Islet precursor cell (in vitro differentiated cells): ENCODE data around the gene PPOX.

Experiments
- DNase-seq: peaks from one replicate; pipeline ENCODE4 v3.0.0-alpha.2; 2018

Gene PPOX

GRCh38 chr1:161176468-161177111 lies 10.4 kb downstream of the PPOX start:
- no peak for DNase-seq

GRCh38 chr1:161177112-161177935 lies 11.1 kb downstream of the PPOX start, which contains the start of gene B4GALT3:
Gene B4GALT3, minus strand, starts transcription at chr1:161177507. Its CDS starts 1,447 bp downstream, at chr1:161176060.
- peak; percentile 96 for DNase-seq

GRCh38 chr1:161177936-161178244 lies 11.7 kb downstream of the PPOX start:
- no peak for DNase-seq

- DNase-seq, result no peak
Observed at GRCh38 chr1:161179698-161180097, 13.5 kb downstream of the PPOX start.

GRCh38 chr1:161180639-161181038 lies 14.4 kb downstream of the PPOX start:
- DNase-seq, result no peak

GRCh38 chr1:161182214-161182613 lies 16.0 kb downstream of the PPOX start:
- no peak for DNase-seq

GRCh38 chr1:161185282-161185682 lies 19.1 kb downstream of the PPOX start:
- DNase-seq, result no peak

GRCh38 chr1:161185732-161186311 lies 19.6 kb downstream of the PPOX start:
- no peak for DNase-seq

GRCh38 chr1:161187311-161187710 lies 21.1 kb downstream of the PPOX start:
- no peak for DNase-seq

- DNase-seq, result no peak
Observed at GRCh38 chr1:161188381-161188780, 22.2 kb downstream of the PPOX start.

- no peak for DNase-seq
Observed at GRCh38 chr1:161189036-161189435, 22.8 kb downstream of the PPOX start.

- peak; percentile 56 for DNase-seq
Observed at GRCh38 chr1:161190962-161191521, 24.8 kb downstream of the PPOX start.

- DNase-seq, result no peak
Observed at GRCh38 chr1:161191971-161192370, 25.7 kb downstream of the PPOX start.

- DNase-seq, result peak; percentile 85
Observed at GRCh38 chr1:161192476-161193465, 26.5 kb downstream of the PPOX start.

GRCh38 chr1:161193561-161194235 lies 27.5 kb downstream of the PPOX start:
- no peak for DNase-seq

- DNase-seq, result no peak
Observed at GRCh38 chr1:161195171-161195570, 28.9 kb downstream of the PPOX start.

- DNase-seq, result no peak
Observed at GRCh38 chr1:161196111-161196510, 29.9 kb downstream of the PPOX start.

- peak; percentile 83 for DNase-seq
Observed at GRCh38 chr1:161196521-161197451, 30.6 kb downstream of the PPOX start.

- DNase-seq, result no peak
Observed at GRCh38 chr1:161197560-161198193, 31.5 kb downstream of the PPOX start.
